PFSK-1 (cell line): ENCODE data around the gene TSTD2.

Experiments
- FOXP2 ChIP-seq: optimal IDR thresholded peaks from 2 replicates; pipeline ENCODE3; 2011; ENCODE audit warnings: borderline replicate concordance, control low read depth, inconsistent platforms; ENCODE audit not compliant: insufficient read depth; ENCODE audit errors: extremely low read length, extremely low read depth
- POLR2AphosphoS5 ChIP-seq: IDR thresholded peaks from 2 replicates; pipeline ENCODE4 v1.6.1; 2012; ENCODE audit warnings: low read depth, mild to moderate bottlenecking, control low read depth, low read length, moderate library complexity
- SIN3A ChIP-seq: IDR thresholded peaks from 2 replicates; pipeline ENCODE4 v1.6.1; 2012; ENCODE audit warnings: mild to moderate bottlenecking, low read length, moderate library complexity, borderline replicate concordance; ENCODE audit not compliant: insufficient read depth
- TAF1 ChIP-seq: IDR thresholded peaks from 2 replicates; pipeline ENCODE4 v1.6.1; 2012; ENCODE audit warnings: low read length, control low read depth, borderline replicate concordance; ENCODE audit not compliant: insufficient read depth
- TF ChIP-seq, protein P1 (sequence below), 2 experiments: IDR thresholded peaks; 2 replicates each; pipeline versions ENCODE4 v1.6.1 to v1.8.0; 2011 to 2012; ENCODE audit warnings: low read depth in 2 of 2, low read length in 2 of 2, control low read depth in 1 of 2, inconsistent platforms in 1 of 2, mild to moderate bottlenecking in 1 of 2, moderate library complexity in 1 of 2; ENCODE audit not compliant: insufficient read depth in 1 of 2

Gene TSTD2

DNA sequence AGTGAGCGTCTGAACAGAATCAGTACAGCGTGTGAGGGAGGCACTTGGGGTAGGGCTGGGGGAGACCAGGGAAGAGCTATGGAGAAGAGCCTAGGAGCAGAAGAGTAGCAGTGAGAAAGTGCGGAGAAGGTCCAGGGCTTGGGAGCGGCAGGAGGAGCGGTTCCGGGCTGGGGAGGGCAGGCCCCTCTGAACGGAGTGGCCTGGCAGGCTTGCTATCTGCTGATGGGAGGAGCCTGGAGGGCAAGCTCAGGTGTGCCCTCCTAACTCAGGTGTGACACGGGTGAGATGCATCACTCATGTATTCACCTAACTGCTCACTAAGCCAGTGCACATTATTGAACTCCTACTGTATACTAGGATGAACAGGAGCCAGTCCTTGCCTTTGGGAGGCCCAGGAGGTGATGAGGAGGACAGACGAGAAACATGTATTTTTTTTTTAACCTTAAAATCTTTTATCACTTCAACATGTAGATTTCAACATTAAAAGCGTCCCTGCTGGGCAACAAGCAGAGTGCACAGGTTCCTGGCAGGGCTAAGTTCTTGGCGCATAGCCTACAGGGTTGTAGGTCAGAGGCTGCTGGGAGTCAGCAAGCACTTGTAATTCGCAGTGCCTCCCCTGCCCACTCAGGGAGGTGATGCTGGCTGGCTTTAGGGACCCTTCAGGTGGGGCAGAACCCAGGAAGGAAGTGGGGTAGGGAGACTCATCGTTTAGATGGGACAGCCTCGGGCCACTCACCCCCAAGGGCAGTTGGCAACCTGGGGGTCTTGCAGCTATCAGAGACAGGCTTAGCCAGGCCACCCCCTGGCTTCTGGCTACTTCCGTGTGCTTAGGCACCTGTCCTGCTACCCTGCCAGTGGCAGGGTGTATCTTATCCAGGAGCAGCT, 76.2 kb downstream of the TSTD2 start:
- TF ChIP-seq POLR2AphosphoS5 (no peak), FOXP2 (no peak), TAF1 (no peak), SIN3A (no peak)
- TF ChIP-seq, protein P1, sequence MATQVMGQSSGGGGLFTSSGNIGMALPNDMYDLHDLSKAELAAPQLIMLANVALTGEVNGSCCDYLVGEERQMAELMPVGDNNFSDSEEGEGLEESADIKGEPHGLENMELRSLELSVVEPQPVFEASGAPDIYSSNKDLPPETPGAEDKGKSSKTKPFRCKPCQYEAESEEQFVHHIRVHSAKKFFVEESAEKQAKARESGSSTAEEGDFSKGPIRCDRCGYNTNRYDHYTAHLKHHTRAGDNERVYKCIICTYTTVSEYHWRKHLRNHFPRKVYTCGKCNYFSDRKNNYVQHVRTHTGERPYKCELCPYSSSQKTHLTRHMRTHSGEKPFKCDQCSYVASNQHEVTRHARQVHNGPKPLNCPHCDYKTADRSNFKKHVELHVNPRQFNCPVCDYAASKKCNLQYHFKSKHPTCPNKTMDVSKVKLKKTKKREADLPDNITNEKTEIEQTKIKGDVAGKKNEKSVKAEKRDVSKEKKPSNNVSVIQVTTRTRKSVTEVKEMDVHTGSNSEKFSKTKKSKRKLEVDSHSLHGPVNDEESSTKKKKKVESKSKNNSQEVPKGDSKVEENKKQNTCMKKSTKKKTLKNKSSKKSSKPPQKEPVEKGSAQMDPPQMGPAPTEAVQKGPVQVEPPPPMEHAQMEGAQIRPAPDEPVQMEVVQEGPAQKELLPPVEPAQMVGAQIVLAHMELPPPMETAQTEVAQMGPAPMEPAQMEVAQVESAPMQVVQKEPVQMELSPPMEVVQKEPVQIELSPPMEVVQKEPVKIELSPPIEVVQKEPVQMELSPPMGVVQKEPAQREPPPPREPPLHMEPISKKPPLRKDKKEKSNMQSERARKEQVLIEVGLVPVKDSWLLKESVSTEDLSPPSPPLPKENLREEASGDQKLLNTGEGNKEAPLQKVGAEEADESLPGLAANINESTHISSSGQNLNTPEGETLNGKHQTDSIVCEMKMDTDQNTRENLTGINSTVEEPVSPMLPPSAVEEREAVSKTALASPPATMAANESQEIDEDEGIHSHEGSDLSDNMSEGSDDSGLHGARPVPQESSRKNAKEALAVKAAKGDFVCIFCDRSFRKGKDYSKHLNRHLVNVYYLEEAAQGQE (IDR thresholded peaks at IDR 0.05; ENCODE audit: insufficient read depth in 1 of 2, low read depth in 2 of 2, low read length in 2 of 2): no peak

DNA sequence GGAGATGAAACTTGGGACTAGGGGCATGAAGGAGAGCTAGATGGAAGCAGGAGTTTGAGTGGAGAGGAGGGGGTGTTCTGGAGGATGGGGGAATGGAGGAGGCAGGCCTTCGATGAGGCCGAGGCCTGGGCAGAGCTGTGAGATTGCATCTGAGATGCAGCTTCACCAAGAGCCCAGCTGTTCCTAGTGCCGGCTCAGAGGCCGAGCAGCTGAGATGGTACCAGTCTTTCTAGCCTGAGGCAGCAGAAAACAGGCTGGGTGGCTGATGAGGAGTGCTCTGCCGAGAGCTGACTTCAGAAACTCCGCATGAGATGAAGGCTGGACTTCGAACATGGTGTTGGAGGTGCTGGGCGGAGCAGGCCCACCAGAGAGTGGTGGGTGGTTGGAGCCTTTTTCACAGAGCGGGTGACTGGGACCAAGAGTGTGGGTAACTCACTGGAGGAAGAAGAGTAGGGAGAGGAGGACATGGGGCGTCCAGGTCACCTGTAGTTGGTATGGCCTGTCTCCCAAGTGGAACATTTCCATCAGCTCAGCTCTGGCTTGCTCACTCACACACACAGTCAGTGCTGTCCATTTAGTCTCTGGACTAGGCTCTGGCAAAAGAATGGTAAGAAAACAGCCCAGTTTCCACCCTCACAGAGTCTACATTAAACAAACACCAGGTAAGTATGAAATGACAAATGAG, 77.0 kb downstream of the TSTD2 start:
- TF ChIP-seq FOXP2: no peak
- no peak for TF ChIP-seq SIN3A
- no peak for TF ChIP-seq POLR2AphosphoS5
- TF ChIP-seq, protein P1 (IDR thresholded peaks at IDR 0.05; ENCODE audit: insufficient read depth in 1 of 2, low read depth in 2 of 2, low read length in 2 of 2): no peak
- TF ChIP-seq TAF1: no peak

DNA sequence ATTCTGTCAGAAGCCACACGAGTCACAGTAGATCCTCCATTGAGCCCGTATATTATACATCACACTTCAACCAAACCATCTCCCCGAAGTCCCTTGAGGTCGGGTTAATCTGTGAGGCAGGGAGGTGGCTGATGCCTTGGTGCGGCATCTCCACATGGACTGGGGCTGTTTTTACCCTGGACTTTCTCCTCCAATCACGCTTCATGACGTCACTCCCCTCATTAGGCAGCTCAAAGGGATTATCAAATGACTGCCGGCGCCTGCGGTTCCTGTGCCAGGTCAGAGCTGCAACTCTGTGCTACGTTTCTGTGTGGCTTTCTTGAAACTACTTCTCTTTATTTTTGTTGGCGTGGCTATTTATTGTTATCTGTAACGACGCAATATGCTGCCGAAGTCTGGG, 78.0 kb downstream of the TSTD2 start:
- TF ChIP-seq POLR2AphosphoS5 (no peak), SIN3A (no peak), TAF1 (no peak), FOXP2 (no peak)
- TF ChIP-seq, protein P1 (IDR thresholded peaks at IDR 0.05; ENCODE audit: insufficient read depth in 1 of 2, low read depth in 2 of 2, low read length in 2 of 2): no peak

DNA sequence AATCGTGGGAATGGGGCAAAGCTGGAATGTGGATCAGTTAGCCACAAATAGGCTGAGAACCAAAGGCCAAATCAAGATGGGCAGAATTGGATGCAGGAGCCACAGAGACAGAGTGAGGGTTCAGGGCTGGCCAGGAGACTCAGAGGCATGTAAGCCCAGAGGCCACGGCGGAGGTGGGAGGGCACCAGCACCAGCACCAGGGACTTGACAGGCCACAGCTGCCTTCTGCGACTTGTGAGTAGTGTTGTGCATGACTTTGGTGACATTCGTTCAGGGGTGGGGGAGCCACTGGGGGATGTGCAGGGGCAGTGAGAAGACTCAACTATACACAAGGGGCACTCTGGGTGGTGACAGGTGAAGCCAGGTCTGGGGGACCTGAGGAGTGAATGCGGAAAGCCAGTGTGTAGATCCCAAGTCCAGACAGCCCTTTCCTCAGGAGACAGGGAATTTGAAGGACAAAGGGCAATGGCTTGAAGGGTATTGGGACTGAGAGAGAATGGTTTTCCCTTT, 78.5 kb downstream of the TSTD2 start:
- no peak for TF ChIP-seq POLR2AphosphoS5
- TF ChIP-seq, protein P1 (IDR thresholded peaks at IDR 0.05; ENCODE audit: insufficient read depth in 1 of 2, low read depth in 2 of 2, low read length in 2 of 2): no peak
- TF ChIP-seq TAF1: no peak
- no peak for TF ChIP-seq FOXP2
- no peak for TF ChIP-seq SIN3A
